GM13977 (cell line): ENCODE measurements around the gene SNAPC2.
"Not testable (repeated sequence)": the region's sequence is repeated elsewhere in the genome, so short reads cannot be mapped to it uniquely, and the experiment has no call there.

Experiments used
- DNase-seq: peaks from one replicate; pipeline ENCODE4 v3.0.0; 2012; ENCODE audit warnings: low spot score
- CTCF ChIP-seq: IDR thresholded peaks from 2 replicates; pipeline ENCODE4 v1.5.1; 2012; ENCODE audit warnings: mild to moderate bottlenecking, control low read depth; ENCODE audit not compliant: insufficient read depth; ENCODE audit errors: extremely low read depth, missing control alignments
- in situ Hi-C: fragments of 300-500 bp; cut with MboI; formaldehyde crosslinking; loops from one replicate; pipeline ENCODE4 v1.12.0; 2022; ENCODE audit warnings: low sequenced_read_pairs, low pct_unique_long_range_greater_than_20kb, mixed read lengths, inconsistent platforms; ENCODE audit not compliant: unreplicated experiment

Gene SNAPC2

GRCh38 chr19:7888826-7889217 is 31.3 kb upstream of the SNAPC2 start:
- in situ Hi-C loops, result no loop called here
- no peak for DNase-seq
- TF ChIP-seq CTCF, result no peak

- in situ Hi-C loops, DNase-seq: not testable (repeated sequence)
Observed at GRCh38 chr19:7893362-7894101, 26.6 kb upstream of the SNAPC2 start.

- in situ Hi-C loops, result no loop called here
- no peak for DNase-seq
- TF ChIP-seq CTCF, result no peak
Observed at GRCh38 chr19:7894612-7895309, 25.4 kb upstream of the SNAPC2 start.

GRCh38 chr19:7895565-7895964 is 24.6 kb upstream of the SNAPC2 start:
- in situ Hi-C loops, result no loop called here
- no peak for DNase-seq
- TF ChIP-seq CTCF, result no peak

- in situ Hi-C loops, result no loop called here
- no peak for DNase-seq
- no peak for TF ChIP-seq CTCF
Observed at GRCh38 chr19:7897292-7897691, 22.8 kb upstream of the SNAPC2 start.

GRCh38 chr19:7898967-7899366 is 21.2 kb upstream of the SNAPC2 start:
- no peak for DNase-seq
- in situ Hi-C loops, result no loop called here
- no peak for TF ChIP-seq CTCF

- DNase-seq, result no peak
- TF ChIP-seq CTCF, result no peak
- in situ Hi-C loops, result no loop called here
Observed at GRCh38 chr19:7899751-7900378, 20.3 kb upstream of the SNAPC2 start.
